H1 (cell line): Measurements from ENCODE around the gene DCK. TPM values are rescaled to one million over a fixed set of nuclear protein-coding genes. Genes with fewer than 3 reads are reported as not detected.

ENCODE experiments used
- CTCF ChIA-PET: fragments of 300-600 bp; sonication (Branson Sonifier 250); formaldehyde crosslinking; loops from one replicate; lab custom pipeline; 2021; ENCODE audit not compliant: partially characterized antibody; lab: Charles Lee
- POLR2A ChIA-PET: fragments of 300-600 bp; sonication (Branson Sonifier 250); formaldehyde crosslinking; loops from one replicate; lab custom pipeline; 2021; ENCODE audit warnings: inconsistent platforms; ENCODE audit not compliant: partially characterized antibody; lab: Charles Lee
- DNase-seq, 2 experiments: peaks; one replicate each; pipeline versions ENCODE4 v3.0.0 to v3.0.0-alpha.2; 2010 to 2022; ENCODE audit warnings: low spot score in 2 of 2, low read depth in 1 of 2, mixed read lengths in 1 of 2
- FAIRE-seq: peaks from 2 replicates; lab custom pipeline; 2011; peaks lifted over from hg19 to GRCh38; lab: Jason Lieb, UNC
- H2AFZ ChIP-seq: 2 replicates; pipeline ENCODE4 v1.8.1; 2012; ENCODE audit warnings: low read length, inconsistent platforms
- H2AK5ac ChIP-seq: 2 replicates; pipeline ENCODE4 v1.6.1; 2013; ENCODE audit warnings: low read depth, low read length
- H2BK120ac ChIP-seq: replicated peaks from 2 replicates; pipeline ENCODE3; 2013; ENCODE audit warnings: low read depth, low read length, inconsistent platforms
- H2BK12ac ChIP-seq: 2 replicates; pipeline ENCODE4 v1.6.1; 2013; ENCODE audit warnings: low read depth, low read length
- H2BK15ac ChIP-seq: 2 replicates; pipeline ENCODE4 v1.6.1; 2013; ENCODE audit warnings: low read length
- H2BK20ac ChIP-seq: 2 replicates; pipeline ENCODE4 v1.6.1; 2013; ENCODE audit warnings: low read length
- H2BK5ac ChIP-seq: 2 replicates; pipeline ENCODE4 v1.6.1; 2013; ENCODE audit warnings: low read depth, low read length
- H3K14ac ChIP-seq: 2 replicates; pipeline ENCODE4 v1.6.1; 2013; ENCODE audit warnings: inconsistent platforms; ENCODE audit not compliant: insufficient read length
- H3K18ac ChIP-seq: 2 replicates; pipeline ENCODE4 v1.6.1; 2013; ENCODE audit warnings: low read length; ENCODE audit errors: extremely low read depth
- H3K23ac ChIP-seq: 2 replicates; pipeline ENCODE4 v1.6.1; 2013; ENCODE audit warnings: inconsistent platforms; ENCODE audit not compliant: insufficient read length
- H3K23me2 ChIP-seq: 2 replicates; pipeline ENCODE4 v1.6.1; 2013; ENCODE audit warnings: low read depth, low read length
- H3K27ac ChIP-seq: 2 replicates; pipeline ENCODE4 v1.6.1; 2011; ENCODE audit warnings: low read depth, low read length, inconsistent platforms
- H3K27me3 ChIP-seq, 4 experiments: replicated peaks in 1 of 4; 1 replicate in 1 of 4; 2 replicates in 3 of 4; pipeline versions ENCODE4 v1.6.1 to v1.8.1; 2011 to 2013; ENCODE audit warnings: low read length in 3 of 4, mild to moderate bottlenecking in 3 of 4, inconsistent platforms in 2 of 4, mixed read lengths in 2 of 4, moderate library complexity in 1 of 4; ENCODE audit not compliant: control insufficient read depth in 3 of 4, insufficient read depth in 3 of 4; ENCODE audit errors: extremely low read depth in 1 of 4
- H3K36me3 ChIP-seq, 4 experiments: 2 replicates each; pipeline versions ENCODE4 v1.6.1 to v1.8.1; 2011 to 2013; ENCODE audit warnings: mild to moderate bottlenecking in 4 of 4, low read length in 3 of 4, moderate library complexity in 2 of 4, control low read depth in 1 of 4, inconsistent platforms in 1 of 4; ENCODE audit not compliant: insufficient read depth in 4 of 4, control insufficient read depth in 2 of 4
- H3K4ac ChIP-seq: replicated peaks from 2 replicates; pipeline ENCODE3; 2013; ENCODE audit warnings: low read length, low read depth, mixed read lengths, inconsistent platforms; ENCODE audit not compliant: insufficient read length
- H3K4me1 ChIP-seq, 4 experiments: replicated peaks in 1 of 4; 1 replicate in 1 of 4; 2 replicates in 3 of 4; pipeline versions ENCODE4 v1.6.1 to v1.8.1; 2011 to 2013; ENCODE audit warnings: low read length in 3 of 4, inconsistent platforms in 2 of 4, mixed read lengths in 1 of 4; ENCODE audit not compliant: insufficient read depth in 4 of 4, control insufficient read depth in 3 of 4
- H3K4me2 ChIP-seq, 2 experiments: 2 replicates each; pipeline versions ENCODE4 v1.6.1 to v1.8.1; 2011 to 2013; ENCODE audit warnings: low read depth in 2 of 2, low read length in 2 of 2, control low read depth in 1 of 2, inconsistent platforms in 1 of 2, mild to moderate bottlenecking in 1 of 2; ENCODE audit not compliant: insufficient read depth in 1 of 2
- H3K4me3 ChIP-seq, 4 experiments: fragments of 200-600, 300-600 bp in 1 of 4; sonication (generic), shearing (Covaris generic), sonication (Bioruptor Twin) in 1 of 4; 2 replicates each; pipeline versions ENCODE4 v1.5.1 to v1.8.1; 2011 to 2016; ENCODE audit warnings: low read length in 4 of 4, low read depth in 3 of 4, control low read depth in 2 of 4, inconsistent platforms in 2 of 4, mild to moderate bottlenecking in 2 of 4, mixed read lengths in 1 of 4, moderate library complexity in 1 of 4; ENCODE audit not compliant: insufficient read depth in 2 of 4; ENCODE audit errors: extremely low read depth in 1 of 4
- H3K56ac ChIP-seq: replicated peaks from 2 replicates; pipeline ENCODE3; 2013; ENCODE audit warnings: low read depth, mild to moderate bottlenecking, mixed read lengths, low read length, inconsistent platforms; ENCODE audit not compliant: insufficient read length
- H3K79me1 ChIP-seq: 2 replicates; pipeline ENCODE4 v1.6.1; 2013; ENCODE audit warnings: low read depth, low read length, control low read depth
- H3K79me2 ChIP-seq, 2 experiments: 2 replicates each; pipeline versions ENCODE4 v1.6.1 to v1.8.1; 2012 to 2013; ENCODE audit warnings: low read length in 2 of 2, mild to moderate bottlenecking in 2 of 2, inconsistent platforms in 1 of 2; ENCODE audit not compliant: insufficient read depth in 2 of 2, control insufficient read depth in 1 of 2
- H3K9ac ChIP-seq, 4 experiments: replicated peaks in 1 of 4; 1 replicate in 1 of 4; 2 replicates in 3 of 4; pipeline versions ENCODE4 v1.6.1 to v1.8.1; 2011 to 2013; ENCODE audit warnings: low read depth in 3 of 4, low read length in 3 of 4, control low read depth in 2 of 4, mild to moderate bottlenecking in 2 of 4, moderate library complexity in 2 of 4, inconsistent platforms in 1 of 4; ENCODE audit errors: extremely low read depth in 1 of 4
- H3K9me3 ChIP-seq, 2 experiments: 2 replicates each; pipeline versions ENCODE4 v1.6.1 to v1.8.1; 2012 to 2013; ENCODE audit warnings: mild to moderate bottlenecking in 2 of 2, moderate library complexity in 2 of 2, control low read depth in 1 of 2, inconsistent platforms in 1 of 2, low read depth in 1 of 2, low read length in 1 of 2, mixed read lengths in 1 of 2; ENCODE audit not compliant: insufficient read depth in 2 of 2
- H4K20me1 ChIP-seq, 2 experiments: replicated peaks in 1 of 2; 2 replicates each; pipeline versions ENCODE3 to v1.8.1; 2011 to 2013; ENCODE audit warnings: inconsistent platforms in 2 of 2, low read length in 2 of 2, mild to moderate bottlenecking in 1 of 2; ENCODE audit not compliant: insufficient read depth in 2 of 2, control insufficient read depth in 1 of 2
- H4K5ac ChIP-seq: 2 replicates; pipeline ENCODE4 v1.6.1; 2013; ENCODE audit warnings: low read length, low read depth, mixed read lengths, inconsistent platforms; ENCODE audit not compliant: insufficient read length
- H4K8ac ChIP-seq: 2 replicates; pipeline ENCODE4 v1.8.0; 2013; ENCODE audit warnings: mild to moderate bottlenecking, moderate library complexity, low read length, inconsistent platforms; ENCODE audit not compliant: insufficient read depth; ENCODE audit errors: extremely low read depth
- H4K91ac ChIP-seq: replicated peaks from 2 replicates; pipeline ENCODE3; 2013; ENCODE audit warnings: low read length, mixed read lengths, inconsistent platforms; ENCODE audit not compliant: insufficient read length
- ASH2L ChIP-seq: fragments of 200-600, 300-600 bp; sonication (generic); IDR thresholded peaks from one replicate; pipeline ENCODE4 v1.7.1; 2017; ENCODE audit warnings: low read length
- CBX8 ChIP-seq: fragments of 300-800, 300-1000 bp; sonication (generic); IDR thresholded peaks from 2 replicates; pipeline ENCODE4 v1.7.1; 2016; ENCODE audit warnings: low read depth, low read length, borderline replicate concordance
- CREB1 ChIP-seq: IDR thresholded peaks from 2 replicates; pipeline ENCODE4 v1.6.1; 2012; ENCODE audit warnings: inconsistent platforms
- POLR2AphosphoS5 ChIP-seq: IDR thresholded peaks from 2 replicates; pipeline ENCODE4 v1.6.1; 2011; ENCODE audit warnings: low read depth, low read length
- SIN3A ChIP-seq, 2 experiments: IDR thresholded peaks in 1 of 2; conservative IDR thresholded peaks in 1 of 2; 2 replicates each; pipeline ENCODE4 v1.6.1; 2011 to 2012; ENCODE audit warnings: low read length in 2 of 2, improper control_type of control experiment in 1 of 2, low read depth in 1 of 2, mild to moderate bottlenecking in 1 of 2
- SP1 ChIP-seq: IDR thresholded peaks from 2 replicates; pipeline ENCODE4 v1.6.1; 2011; ENCODE audit warnings: low read depth, low read length
- YY1 ChIP-seq: IDR thresholded peaks from 2 replicates; pipeline ENCODE4 v1.6.1; 2011; ENCODE audit warnings: low read depth, mild to moderate bottlenecking, low read length
- WGBS, 2 experiments: shearing (Covaris generic) in 1 of 2; methylation state at CpG; one replicate each; pipeline versions ENCODE4 v1.1.6 to v1.1.7; 2013 to 2015; ENCODE audit warnings: low lambda C conversion rate in 2 of 2, mixed read lengths in 2 of 2, inconsistent platforms in 1 of 2, low coverage in 1 of 2, missing lambda C conversion rate in 1 of 2; ENCODE audit not compliant: insufficient replicate concordance in 2 of 2, insufficient coverage in 1 of 2, insufficient read length in 1 of 2; ENCODE audit errors: extremely low coverage in 1 of 2, missing lambda C conversion rate in 1 of 2; 5-methylcytosine and 5-hydroxymethylcytosine counted together
- polyA plus RNA-seq, 7 experiments: library from polyadenylated mRNA; depleted of rRNA in 3 of 7; stranded (reverse) in 5 of 7; unstranded in 2 of 7; fragments of >200 nt in 5 of 7; fragments of 200-250 nt in 2 of 7; gene quantifications; 1 replicate in 5 of 7; 2 replicates in 1 of 7; 4 replicates in 1 of 7; pipeline versions ENCODE4 v1.2.1 to v1.2.3, GENCODE V29; 2011 to 2013; ENCODE audit warnings: missing spikeins in 2 of 7, mixed read lengths in 2 of 7
- total RNA-seq: library from RNA; stranded (reverse); fragmentation: NEBNext Ultra II Directional; extraction: Animal tissue kit (Norgen Biotek cat#: 25700); gene quantifications from 2 replicates; pipeline ENCODE4 v1.2.1, GENCODE V29; 2021

Gene DCK
- total and polyA plus RNA-seq, 2 of the 8 experiments (the other 6 are each of a cell fraction or from before 2014, with no cell fraction given): 4.8 to 18.1 TPM

- Histone ChIP-seq H3K4ac (no peak overlapping the region), H2BK5ac (no peak overlapping the region)
Measured at GRCh38 chr4:71004281-71004851, 10.9 kb downstream of the DCK start.

More at GRCh38 chr4:71004281-71004851, 10.9 kb downstream of the DCK start:
- H3K27me3 ChIP-seq: no peaks in the 10 kb centered on the region
- no peak overlapping the region for H3K56ac ChIP-seq
- H3K27ac ChIP-seq: peak overlapping the region; percentile 70
- H3K4me3 ChIP-seq: peak overlapping the region in 1 of 4 experiments; percentile 41; a peak in 1 of 8 replicates
- peaks cover 0 to 11% (median 7%) of the 10 kb centered on the region in 4 experiments; a peak in 6 of 7 replicates for H3K4me1 ChIP-seq
- no peaks in the 10 kb centered on the region; the same call in 1 of the 2 replicates for H3K79me1 ChIP-seq
- DNase-seq (peak in 1 of 2 experiments; percentile 62), FAIRE-seq (no peak)
- peak; percentile 77 for TF ChIP-seq YY1
- TF ChIP-seq SP1: 0 out of 2 replicates have a peak, but pooled peaks have one; percentile 20
- no peak for TF ChIP-seq SIN3A (conservative IDR thresholded peaks at IDR 0.05 in 1 of 2, IDR thresholded peaks at IDR 0.05 in 1 of 2; ENCODE audit: low read depth in 1 of 2, low read length in 2 of 2)
- TF ChIP-seq CBX8: no peak
- no peak for TF ChIP-seq POLR2AphosphoS5
- TF ChIP-seq CREB1: no peak
- TF ChIP-seq ASH2L: peak; percentile 35
- H3K4me2 ChIP-seq: peak overlapping the region; percentile 20 to 60
- H3K14ac ChIP-seq: no peak overlapping the region
- no peak overlapping the region for H2AFZ ChIP-seq
- no peaks in the 10 kb centered on the region for H3K9me3 ChIP-seq
- peaks cover 0 to 3% of the 10 kb centered on the region in 2 experiments for H4K20me1 ChIP-seq
- no peak overlapping the region for H2BK12ac ChIP-seq
- no peaks in the 10 kb centered on the region for H3K23me2 ChIP-seq
- H4K91ac ChIP-seq: no peak overlapping the region
- H4K8ac ChIP-seq: peak overlapping the region; percentile 71; the same call in 1 of the 2 replicates
- H3K23ac ChIP-seq: no peak overlapping the region
- H2BK15ac ChIP-seq: 0 out of 2 replicates have a peak overlapping the region, but pooled peaks have one; percentile 3
- ChIA-PET CTCF (interaction anchor here (0.6 to 1.9 kb wide), 4 partner anchors 11 to 190 kb away, joined by 3 to 9 read pairs (median 4); partner anchors contain the start of genes DCK and MOB1B), POLR2A (interaction anchor here (1.0 to 4.9 kb wide), 2 partner anchors 11 to 24 kb away, joined by 3 to 22 read pairs; partner anchors contain the start of gene DCK)
- WGBS, 2 experiments: 57% methylated on average over 7 of the region's 7 CpGs; no CpG with 5 or more reads in 1 of the 2 experiments
- no peak overlapping the region for H2AK5ac ChIP-seq
- H3K9ac ChIP-seq: peak overlapping the region in 1 of 4 experiments; percentile 22; a peak in 1 of 7 replicates
- H3K79me2 ChIP-seq: peaks cover 0 to 70% of the 10 kb centered on the region in 2 experiments; a peak in 3 of 4 replicates
- no peak overlapping the region for H2BK20ac ChIP-seq
- peaks cover 0 to 2% (median 0%) of the 10 kb centered on the region in 4 experiments; a peak in 3 of 8 replicates for H3K36me3 ChIP-seq
- peak overlapping the region; percentile 37 for H4K5ac ChIP-seq
- H3K18ac ChIP-seq: no peak overlapping the region
- no peak overlapping the region for H2BK120ac ChIP-seq
